GM12878 (cell line): ENCODE measurements around the gene NCAPD2.

Source experiments
- CTCF ChIP-seq, 3 experiments: IDR thresholded peaks in 2 of 3; conservative IDR thresholded peaks in 1 of 3; 2 replicates each; pipeline ENCODE4 v1.5.1; 2011; ENCODE audit warnings: low read depth in 3 of 3, low read length in 3 of 3, mild to moderate bottlenecking in 3 of 3, control low read depth in 2 of 3, moderate library complexity in 2 of 3, inconsistent platforms in 1 of 3, mixed read lengths in 1 of 3; ENCODE audit not compliant: control insufficient read depth in 2 of 3, insufficient read depth in 1 of 3; ENCODE audit errors: extremely low read depth in 1 of 3
- MXI1 ChIP-seq: fragments of 150-350 bp; IDR thresholded peaks from 2 replicates; pipeline ENCODE4 v1.6.1; 2011; ENCODE audit warnings: low read depth, mild to moderate bottlenecking, inconsistent platforms, low read length, improper control_type of control experiment
- PML ChIP-seq: IDR thresholded peaks from 2 replicates; pipeline ENCODE4 v1.6.1; 2012; ENCODE audit warnings: low read length, inconsistent platforms
- TAF1 ChIP-seq: IDR thresholded peaks from 2 replicates; pipeline ENCODE4 v1.6.1; 2011; ENCODE audit warnings: mild to moderate bottlenecking, low read depth, low read length, borderline replicate concordance

GRCh38 chr12:6500466-6500865 lies 6.6 kb downstream of the NCAPD2 start:
- TF ChIP-seq PML (no peak), CTCF (IDR thresholded peaks at IDR 0.05 in 2 of 3, conservative IDR thresholded peaks at IDR 0.05 in 1 of 3; ENCODE audit: control insufficient read depth in 2 of 3, extremely low read depth in 1 of 3, insufficient read depth in 1 of 3, low read depth in 3 of 3, low read length in 3 of 3) (no peak), MXI1 (no peak), TAF1 (no peak)
